HG02852 (cell line): ENCODE results near the gene P2RX6.
"Not testable (repeated sequence)": the region's sequence is repeated elsewhere in the genome, so short reads cannot be mapped to it uniquely, and the experiment has no call there.

Source experiments
- ATAC-seq: cut with Tn5 transposase; IDR thresholded peaks from one replicate; pipeline ENCODE4 v1.9.1; 2021; ENCODE audit warnings: mild to moderate bottlenecking, moderate library complexity; ENCODE audit not compliant: unreplicated experiment

The P2RX6 gene

DNA sequence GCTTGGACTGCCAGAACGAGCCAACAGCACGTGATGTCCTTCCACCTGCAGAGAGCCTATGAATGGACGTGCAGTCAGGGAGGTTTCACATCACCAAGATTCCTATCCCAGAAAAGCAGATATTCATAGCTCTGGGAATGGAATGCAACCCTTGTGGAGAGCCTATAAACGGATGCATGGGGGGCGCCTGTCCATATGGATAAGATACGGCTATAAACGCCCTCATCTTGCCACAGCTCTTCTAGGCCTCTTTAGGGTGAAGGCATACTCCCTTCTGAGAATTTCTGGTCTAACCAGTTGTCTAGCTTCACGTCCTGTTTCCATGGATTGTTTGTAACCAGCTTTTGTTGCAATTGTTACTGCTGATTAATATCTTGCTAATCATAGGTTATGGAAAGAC lies 56.8 kb downstream of the P2RX6 start:
- ATAC-seq = not testable (repeated sequence)

DNA sequence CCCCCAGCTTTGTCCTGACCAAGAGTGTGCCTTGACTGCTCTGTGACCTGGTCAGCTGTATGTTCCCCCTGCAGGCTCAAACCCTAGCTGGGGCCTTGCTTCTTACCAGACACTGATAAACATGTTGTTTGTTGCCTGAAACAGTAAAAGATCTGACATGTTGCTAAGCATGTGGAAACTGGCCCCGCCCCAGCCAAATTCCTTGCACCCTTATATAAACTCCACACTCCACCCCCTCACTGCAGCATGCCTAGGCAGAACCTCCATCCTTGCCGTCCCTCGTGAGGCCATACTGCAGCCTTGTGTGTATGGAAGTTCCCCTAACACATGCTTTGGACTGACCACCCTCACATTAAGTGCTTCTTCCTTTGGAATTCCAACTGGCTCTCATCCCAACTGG lies 58.1 kb downstream of the P2RX6 start:
- ATAC-seq = no peak

DNA sequence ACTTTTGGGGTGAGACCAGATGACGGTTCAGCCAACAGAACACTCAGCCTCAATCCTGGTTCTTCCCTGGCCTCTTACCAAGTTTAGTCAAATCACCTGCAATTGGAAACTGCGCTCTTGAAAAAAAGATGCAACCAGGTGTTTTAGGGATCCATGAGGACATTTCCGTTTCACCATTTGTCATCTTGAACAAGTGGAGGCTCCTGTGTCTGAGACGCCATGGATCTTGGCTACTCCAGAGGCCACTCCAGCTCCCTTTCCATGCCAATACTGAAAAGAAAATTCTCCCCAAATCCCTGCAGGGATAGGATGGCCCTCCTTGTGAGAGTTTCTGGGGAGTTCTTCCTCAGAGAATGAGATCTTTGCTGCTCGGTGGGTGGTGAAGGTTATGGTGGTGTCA lies 58.5 kb downstream of the P2RX6 start:
- ATAC-seq = no peak

DNA sequence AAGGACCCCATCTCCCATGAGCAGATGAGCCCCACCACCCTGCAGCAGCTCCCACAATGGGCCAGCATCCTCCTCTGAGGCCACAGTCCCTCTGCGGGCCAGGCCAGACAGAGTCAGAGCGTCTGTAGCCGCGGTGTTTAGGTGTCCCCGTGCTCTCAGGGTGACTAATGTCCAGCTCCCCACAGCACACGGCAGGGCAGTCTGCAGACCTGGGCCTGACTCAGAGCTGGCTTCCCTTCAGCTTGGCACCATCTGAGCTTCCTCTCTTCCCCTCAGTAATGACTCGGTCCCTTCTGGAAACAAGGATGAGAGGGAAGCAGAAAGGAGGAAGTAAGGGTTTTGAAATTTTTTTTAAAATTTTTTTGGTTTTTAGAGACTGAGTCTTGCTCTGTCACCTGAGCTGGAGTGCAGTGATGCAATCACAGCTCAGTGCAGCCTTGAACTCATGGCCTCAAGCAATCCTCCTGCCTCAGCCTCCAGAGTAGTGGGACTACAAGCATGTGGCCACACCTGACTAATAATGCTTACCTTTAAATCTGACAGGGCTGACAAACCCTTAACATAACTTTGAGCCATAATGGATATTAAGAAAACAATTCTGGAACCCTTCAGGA lies 59.2 kb downstream of the P2RX6 start:
- ATAC-seq = no peak

DNA sequence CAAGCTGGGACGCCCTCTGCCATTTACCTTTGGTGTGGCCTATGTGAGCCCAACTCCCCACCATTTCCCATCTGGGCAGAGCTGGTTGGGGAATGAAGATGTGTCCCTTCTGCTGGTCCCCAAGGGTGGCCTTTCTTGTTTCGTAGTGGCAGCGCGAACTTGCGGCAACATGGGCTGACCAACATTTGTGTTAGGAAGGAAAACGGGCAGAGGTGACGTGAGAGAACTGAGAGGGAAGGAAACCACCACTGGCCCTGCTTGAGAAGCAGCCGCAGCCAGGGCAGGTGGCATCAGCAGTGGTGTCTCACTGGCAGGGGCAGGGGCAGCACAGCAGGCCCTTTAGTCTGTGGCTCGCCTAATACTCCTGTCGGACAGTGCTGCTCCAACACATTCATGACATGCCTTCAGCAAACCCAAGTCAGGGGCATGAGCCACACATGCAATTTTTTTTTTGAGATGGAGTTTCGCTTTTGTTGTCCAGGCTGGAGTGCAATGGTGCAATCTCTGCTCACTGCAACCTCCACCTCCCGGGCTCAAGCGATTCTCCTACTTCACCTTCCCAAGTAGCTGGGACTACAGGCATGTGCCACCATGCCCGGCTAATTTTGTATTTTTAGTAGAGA lies 60.7 kb downstream of the P2RX6 start:
- no peak for ATAC-seq

DNA sequence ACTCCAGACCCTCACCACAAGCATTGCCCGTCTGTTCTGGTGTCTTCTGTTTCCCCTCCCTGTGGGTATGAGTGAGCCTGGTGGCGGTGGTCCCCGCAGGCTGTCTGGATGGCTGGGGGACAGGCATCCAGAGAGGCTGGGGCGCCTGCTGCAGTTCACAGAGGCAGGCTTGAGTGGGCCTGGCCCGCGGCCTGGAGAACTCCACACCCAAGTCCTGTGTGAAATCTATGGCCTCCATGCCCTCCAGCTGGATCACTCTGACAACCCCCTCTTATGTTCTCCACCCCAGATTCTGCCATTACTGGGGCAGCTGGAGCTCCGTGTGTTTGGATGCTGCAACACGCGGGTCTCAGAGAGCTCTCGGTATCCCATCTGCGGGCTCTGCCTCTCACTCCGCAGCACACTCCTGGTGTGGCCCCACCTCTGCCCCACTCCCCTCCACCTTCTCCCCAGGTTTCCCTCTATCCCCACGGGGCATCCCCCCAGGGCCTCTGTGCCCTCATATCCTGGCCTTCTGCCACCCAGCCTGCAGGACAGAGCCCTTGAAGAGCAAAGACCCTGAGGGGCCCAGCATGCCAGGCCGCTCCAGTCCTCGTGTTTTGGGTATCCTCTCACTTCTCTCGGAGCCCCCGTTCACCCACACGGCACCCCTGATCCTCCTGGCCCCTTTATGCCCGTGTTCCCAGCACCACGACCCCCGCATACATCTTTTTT lies 62.1 kb downstream of the P2RX6 start:
- no peak for ATAC-seq
